Amniotic epithelial cell (primary cell): Measurements from ENCODE around the gene PTPRN2.
"Not testable (repeated sequence)": the region's sequence is repeated elsewhere in the genome, so short reads cannot be mapped to it uniquely, and the experiment has no call there.

Experiments used
- DNase-seq: peaks from one replicate; pipeline ENCODE4 v3.0.0-alpha.2; 2010; ENCODE audit warnings: low read depth

PTPRN2 gene

GRCh38 chr7:157789942-157790341, 797.7 kb downstream of the PTPRN2 start:
- DNase-seq = no peak

- no peak for DNase-seq
These were observed 798.5 kb downstream of the PTPRN2 start for GRCh38 chr7:157789094-157789493.

GRCh38 chr7:157788573-157788972, 799.0 kb downstream of the PTPRN2 start:
- DNase-seq = no peak

GRCh38 chr7:157787275-157787701, 800.3 kb downstream of the PTPRN2 start:
- DNase-seq = no peak

- no peak for DNase-seq
These were observed 801.0 kb downstream of the PTPRN2 start for GRCh38 chr7:157786375-157787274.

GRCh38 chr7:157785486-157786186, 802.0 kb downstream of the PTPRN2 start:
- DNase-seq = no peak

- DNase-seq = no peak
These were observed 802.6 kb downstream of the PTPRN2 start for GRCh38 chr7:157784979-157785441.

- no peak for DNase-seq
These were observed 803.4 kb downstream of the PTPRN2 start for GRCh38 chr7:157784041-157784835.

- DNase-seq = no peak
These were observed 805.6 kb downstream of the PTPRN2 start for GRCh38 chr7:157782041-157782440.

- no peak for DNase-seq
These were observed 806.9 kb downstream of the PTPRN2 start for GRCh38 chr7:157780721-157781120.

- DNase-seq = no peak
These were observed 807.3 kb downstream of the PTPRN2 start for GRCh38 chr7:157780312-157780711.

GRCh38 chr7:157779206-157779605, 808.4 kb downstream of the PTPRN2 start:
- no peak for DNase-seq

GRCh38 chr7:157777194-157777762, 810.3 kb downstream of the PTPRN2 start:
- not testable (repeated sequence) for DNase-seq

GRCh38 chr7:157775560-157776332, 811.9 kb downstream of the PTPRN2 start:
- no peak for DNase-seq

GRCh38 chr7:157775021-157775559, 812.5 kb downstream of the PTPRN2 start:
- no peak for DNase-seq

GRCh38 chr7:157774495-157774894, 813.1 kb downstream of the PTPRN2 start:
- DNase-seq = no peak

- DNase-seq = no peak
These were observed 814.3 kb downstream of the PTPRN2 start for GRCh38 chr7:157773361-157773760.

- DNase-seq = no peak
These were observed 815.0 kb downstream of the PTPRN2 start for GRCh38 chr7:157772486-157773130.

- DNase-seq = no peak
These were observed 815.9 kb downstream of the PTPRN2 start for GRCh38 chr7:157771689-157772088.

- no peak for DNase-seq
These were observed 816.8 kb downstream of the PTPRN2 start for GRCh38 chr7:157770716-157771320.
